HG02938 (cell line): Measurements from ENCODE around the gene SLFN12.
"Not testable (repeated sequence)": the region's sequence is repeated elsewhere in the genome, so short reads cannot be mapped to it uniquely, and the experiment has no call there.

Source experiments
- ATAC-seq: cut with Tn5 transposase; IDR thresholded peaks from one replicate; pipeline ENCODE4 v1.9.1; 2021; ENCODE audit warnings: mild to moderate bottlenecking, moderate library complexity; ENCODE audit not compliant: unreplicated experiment

SLFN12 gene

DNA sequence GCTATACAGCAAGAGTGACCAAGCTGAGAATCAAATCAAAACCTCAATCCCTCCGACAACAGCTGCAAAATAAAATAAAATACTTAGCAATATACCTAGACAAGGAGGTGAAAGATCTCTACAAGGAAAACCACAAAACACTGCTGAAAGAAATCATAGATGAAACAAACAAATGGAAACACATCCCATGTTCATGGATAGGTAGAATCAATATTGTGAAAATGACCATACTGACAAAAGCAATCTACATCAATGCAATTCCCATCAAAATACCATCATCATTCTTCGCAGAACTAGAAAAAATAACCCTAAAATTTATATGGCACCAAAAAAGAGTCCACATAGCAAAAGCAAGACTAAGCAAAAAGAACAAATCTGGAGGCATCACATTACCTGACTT is 17.6 kb downstream of the SLFN12 start:
- ATAC-seq: not testable (repeated sequence)

DNA sequence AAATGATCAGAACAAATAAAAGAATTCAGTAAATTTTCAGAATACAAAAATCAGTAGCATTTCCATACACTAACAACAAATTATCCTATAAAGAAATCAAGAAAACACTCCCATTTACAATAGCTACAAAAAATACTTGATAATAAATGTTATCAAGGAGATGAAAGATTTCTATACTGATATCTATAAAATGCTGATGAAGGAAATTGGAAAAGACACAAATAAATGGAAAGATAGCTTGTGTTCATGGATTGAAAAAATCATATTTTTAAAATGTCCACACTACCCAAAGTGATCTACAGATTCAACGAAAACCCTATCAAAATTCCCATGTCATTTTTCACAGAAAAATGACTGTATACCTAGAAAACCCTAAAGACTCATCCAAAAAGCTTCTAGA is 18.1 kb downstream of the SLFN12 start:
- ATAC-seq: no peak

DNA sequence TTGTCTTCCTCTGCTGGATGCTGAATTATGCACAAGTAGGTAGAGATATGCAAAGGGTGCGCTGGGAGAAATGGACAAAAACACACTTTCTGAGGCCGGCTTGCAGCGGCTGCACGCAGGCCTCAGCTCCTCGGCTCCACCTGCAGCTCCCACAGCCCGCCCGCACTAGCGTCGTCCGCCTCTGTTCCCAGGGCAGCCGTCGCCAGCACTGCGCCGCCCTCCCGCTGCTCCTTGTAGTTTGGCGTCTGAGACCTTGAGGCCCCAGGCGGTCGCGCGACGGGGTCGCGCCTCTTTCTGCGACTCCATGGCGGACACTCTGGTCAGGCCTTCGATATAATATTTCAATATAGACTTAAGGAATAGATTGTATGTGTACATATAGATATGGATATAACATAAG is 24.8 kb downstream of the SLFN12 start:
- no peak for ATAC-seq

DNA sequence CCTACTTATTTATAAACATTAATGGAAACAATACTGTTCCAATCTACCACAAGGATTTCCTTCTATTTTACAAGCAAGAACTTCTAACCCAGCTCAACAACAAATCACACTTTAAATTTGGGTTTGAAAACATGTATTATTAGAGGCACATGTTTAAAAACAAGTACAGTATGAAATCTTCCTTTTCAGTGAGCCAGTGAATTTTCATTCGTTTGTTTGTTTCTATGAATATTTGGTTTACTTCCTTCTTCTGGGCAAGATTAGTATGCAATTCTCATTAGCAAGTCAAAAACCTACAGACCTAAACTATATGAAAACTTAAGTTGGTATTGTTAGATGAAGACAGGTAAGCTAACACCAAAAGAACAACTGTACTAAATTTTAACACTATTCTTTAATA is 25.7 kb downstream of the SLFN12 start:
- ATAC-seq: no peak

DNA sequence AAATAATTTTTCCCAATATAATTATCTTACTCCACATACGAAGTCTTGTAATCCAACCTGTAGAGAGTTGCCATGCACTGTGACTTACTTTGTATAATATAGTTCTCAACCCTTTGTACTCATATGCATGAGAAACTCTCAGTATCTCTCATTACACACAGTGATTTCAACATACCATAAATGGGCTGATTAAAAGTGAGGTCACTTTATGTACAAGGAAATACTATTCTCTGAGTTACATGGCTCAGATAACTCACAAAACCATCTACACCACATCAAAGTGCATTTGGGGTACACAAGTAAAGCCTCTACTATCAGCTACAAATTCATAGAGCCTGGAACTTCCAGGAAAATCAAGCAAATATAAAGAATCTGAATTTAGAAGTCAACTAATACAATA is 27.9 kb downstream of the SLFN12 start:
- no peak for ATAC-seq

DNA sequence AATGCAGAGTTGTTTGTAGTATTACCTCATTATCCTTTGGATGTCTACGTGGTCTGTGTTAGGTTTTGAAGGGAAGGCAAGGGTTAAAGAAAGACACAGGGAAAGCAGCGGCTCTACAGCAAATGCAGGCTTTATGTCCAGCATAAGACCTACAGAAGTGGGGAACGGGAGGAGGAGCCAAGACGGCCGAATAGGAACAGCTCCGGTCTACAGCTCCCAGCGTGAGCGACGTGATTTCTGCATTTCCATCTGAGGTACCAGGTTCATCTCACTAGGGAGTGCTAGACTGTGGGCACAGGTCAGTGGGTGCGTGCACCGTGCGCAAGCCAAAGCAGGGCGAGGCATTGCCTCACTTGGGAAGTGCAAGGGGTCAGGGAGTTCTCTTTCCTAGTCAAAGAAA is 38.5 kb downstream of the SLFN12 start:
- ATAC-seq: not testable (repeated sequence)

DNA sequence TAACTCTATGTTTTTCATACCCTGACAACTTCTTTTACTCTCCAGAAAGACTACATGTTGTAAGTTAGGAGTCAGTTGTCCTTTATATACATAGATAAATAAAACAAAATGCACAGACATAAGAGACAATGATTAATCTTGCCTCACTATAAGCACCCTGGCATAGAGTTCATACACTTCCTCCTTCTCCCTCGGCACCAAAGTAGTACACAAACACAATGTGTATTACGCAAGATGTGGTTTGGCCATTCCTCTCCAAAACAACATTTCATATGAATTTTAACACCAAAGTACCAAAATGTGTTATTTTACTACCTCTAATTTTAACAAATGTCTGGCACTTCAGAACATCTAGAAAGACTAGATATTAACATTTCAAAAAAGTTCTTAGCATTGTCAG is 41.6 kb downstream of the SLFN12 start:
- no peak for ATAC-seq

DNA sequence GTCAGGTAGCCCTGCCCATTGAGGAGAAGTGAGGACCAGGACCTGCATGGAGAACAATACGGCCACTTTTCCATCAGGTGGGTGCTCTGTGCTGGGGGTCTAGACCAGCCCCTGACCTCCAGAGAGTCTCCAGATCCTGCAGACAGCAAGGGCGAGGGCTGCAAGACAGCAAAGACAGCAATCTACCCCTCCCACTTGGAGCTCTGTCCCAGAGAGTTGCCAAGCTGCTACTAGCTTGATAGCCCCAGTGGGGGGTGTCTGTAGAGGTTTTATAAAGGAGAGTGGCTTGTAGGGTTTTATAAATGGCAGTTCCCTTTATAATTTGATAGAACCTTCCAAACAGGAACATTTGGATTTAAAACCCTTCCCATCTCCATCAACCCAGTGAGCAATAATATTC is 42.1 kb downstream of the SLFN12 start:
- no peak for ATAC-seq

DNA sequence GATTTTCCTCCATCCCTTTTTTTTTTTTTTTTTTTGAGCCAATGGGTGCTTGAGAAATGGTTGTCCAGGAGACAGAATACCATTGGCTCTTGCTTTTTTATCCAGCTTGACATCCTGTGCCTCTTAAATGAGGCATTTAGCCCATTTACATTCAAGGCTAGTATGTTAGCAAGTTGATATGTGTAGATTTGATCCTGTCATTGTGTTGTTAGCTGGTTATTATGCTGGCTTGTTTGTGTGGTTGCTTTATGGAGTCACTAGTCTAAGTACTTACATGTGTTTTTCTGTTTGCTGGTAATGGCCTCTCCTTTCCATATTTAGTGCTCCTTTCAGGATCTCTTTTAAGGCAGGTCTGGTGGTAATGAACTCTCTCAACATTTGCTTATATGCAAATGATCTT is 44.8 kb downstream of the SLFN12 start:
- no peak for ATAC-seq

DNA sequence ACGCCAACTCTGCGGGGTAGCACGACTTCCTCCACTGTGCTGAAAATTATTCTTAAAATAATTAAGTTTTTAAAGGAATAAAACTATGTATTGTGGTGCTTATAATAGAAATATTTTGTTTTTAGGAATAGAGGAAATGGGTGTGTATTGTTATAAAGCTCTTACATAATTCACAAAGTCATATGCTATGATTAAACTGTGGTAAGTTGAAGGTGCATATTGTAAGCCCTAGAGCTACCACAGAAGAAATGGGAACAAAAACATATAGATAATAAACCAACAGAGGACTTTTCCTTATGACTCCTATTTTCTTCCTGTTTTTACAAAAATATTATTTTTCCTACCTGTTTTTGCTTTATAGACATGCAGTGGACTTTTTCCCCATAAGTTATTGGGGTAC is 54.6 kb downstream of the SLFN12 start:
- no peak for ATAC-seq

DNA sequence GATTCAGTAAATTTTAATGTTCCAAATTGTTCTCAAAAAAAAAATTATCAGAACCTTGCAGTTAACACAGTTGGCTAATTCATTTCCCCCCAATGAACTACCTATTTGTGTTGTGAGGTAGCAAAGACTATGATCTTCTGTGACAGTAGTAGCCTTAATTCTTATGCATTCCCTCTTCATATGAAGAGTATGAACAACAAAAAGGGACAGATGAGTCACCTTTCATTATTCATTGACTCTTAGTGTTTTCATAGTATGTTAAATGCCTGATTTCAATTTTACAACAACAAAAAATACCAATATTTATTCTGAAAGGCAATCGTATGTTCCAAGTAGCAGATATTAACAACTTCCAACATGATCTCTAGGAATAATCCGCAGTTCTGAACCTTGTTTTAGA is 55.2 kb downstream of the SLFN12 start:
- ATAC-seq: no peak

DNA sequence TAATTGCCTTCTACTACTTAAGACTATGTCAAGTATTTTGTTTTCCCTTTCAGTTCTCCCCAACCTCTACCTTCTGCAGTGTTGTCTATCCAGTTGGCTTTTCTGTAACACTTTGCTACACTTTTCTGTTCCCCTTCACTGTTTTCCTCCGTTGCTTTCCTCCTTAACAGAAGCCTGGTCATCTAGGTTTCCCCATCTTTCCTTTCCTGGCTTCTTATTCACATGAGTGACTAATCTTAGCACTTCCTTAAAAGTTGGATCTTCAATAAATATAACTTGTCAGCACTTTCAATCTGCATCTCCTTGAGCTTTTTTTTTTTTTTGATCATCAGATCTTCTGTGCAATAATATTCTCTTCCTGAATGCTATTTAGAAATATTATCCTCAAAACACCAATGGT is 56.1 kb downstream of the SLFN12 start:
- ATAC-seq: no peak

DNA sequence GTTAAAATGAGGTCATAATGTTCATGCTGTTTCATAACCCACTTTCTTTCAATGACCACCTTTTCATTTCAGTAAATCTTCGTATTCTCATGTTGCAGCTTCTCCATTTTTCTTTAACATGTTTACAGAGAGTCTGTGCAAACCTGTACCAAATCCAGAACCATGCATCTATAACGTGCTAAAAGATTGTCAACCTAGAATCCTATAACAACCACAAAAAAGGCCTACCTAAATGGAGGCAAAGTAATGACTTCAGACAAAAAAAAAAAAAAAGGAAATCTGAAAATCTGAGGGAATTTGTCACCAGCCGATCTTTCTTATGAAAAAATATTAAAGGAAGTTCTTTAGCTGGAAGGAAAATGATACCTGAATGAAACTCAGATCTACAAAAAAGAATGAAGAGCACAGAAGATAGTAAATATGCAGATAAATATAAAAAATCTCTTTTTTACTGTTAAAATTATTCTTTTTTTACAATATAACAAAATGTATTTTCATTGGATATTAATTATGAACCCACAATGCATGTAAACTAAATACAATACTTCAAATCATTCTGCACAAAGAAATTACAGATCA is 57.4 kb downstream of the SLFN12 start:
- ATAC-seq: no peak

DNA sequence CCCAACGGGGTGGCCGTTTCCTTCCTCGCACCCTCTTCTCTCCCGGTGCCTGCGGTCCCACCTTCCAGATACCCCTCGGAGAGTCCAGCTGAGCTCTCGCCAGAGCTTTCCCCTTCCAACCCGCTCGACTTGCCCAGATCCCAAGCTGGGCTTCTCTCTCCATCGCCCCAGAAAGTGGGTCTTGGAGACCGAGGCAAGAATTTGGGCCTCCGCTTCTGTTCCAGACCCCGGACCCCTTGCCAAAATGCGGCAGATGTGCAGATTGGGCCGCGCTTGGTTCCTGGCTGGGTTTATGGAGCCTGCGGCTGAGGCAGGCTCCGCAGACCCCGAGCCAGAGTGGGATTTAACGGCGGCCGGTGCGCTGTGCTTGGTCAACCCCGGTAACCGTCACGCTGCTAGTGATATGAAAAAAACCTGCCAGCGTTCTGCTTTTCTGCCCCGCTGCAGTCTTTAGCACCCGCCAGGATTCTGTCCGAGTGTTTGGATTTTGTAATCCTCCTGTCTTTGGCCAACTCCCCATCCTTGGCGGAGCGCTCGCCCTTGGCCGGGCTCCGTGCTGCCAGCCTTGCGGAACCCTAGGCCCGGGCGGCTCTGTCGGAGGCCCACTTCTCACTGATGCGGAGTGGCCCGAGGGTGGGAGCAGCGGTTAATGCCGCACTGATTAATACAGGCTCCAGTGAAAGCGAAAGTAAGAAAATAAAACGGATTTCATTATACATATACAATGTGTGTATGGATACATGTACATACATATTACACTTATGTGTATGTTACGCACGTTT is 58.1 kb downstream of the SLFN12 start:
- ATAC-seq: no peak

DNA sequence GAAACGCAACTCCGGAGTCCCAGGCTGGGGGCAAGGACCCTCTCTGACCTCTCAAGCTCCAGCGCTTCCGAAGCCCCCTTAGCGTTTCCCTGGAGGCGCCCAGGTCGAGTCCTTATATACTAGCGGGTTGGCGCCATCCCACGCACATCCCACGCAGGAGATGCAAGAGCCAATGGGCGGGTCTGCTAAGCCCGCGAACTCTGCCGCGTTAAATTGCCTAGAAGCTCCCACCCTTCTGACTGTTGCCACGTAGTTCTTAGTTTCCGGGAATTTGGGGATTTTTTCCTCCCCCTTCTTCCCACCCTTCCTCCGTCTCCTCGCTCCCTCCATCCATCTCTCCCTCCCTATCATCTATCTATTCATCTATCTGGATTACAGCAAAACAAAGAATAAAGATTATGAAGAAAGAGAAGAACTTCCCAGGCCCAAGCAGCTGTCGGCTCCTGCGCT is 58.7 kb downstream of the SLFN12 start, which contains the start of gene SLFN11:
Gene SLFN11 (minus strand): TSS at position 88 of the 450 bp plus-strand sequence. CDS start 9,814 bp downstream, outside the sequence.
- ATAC-seq: no peak

DNA sequence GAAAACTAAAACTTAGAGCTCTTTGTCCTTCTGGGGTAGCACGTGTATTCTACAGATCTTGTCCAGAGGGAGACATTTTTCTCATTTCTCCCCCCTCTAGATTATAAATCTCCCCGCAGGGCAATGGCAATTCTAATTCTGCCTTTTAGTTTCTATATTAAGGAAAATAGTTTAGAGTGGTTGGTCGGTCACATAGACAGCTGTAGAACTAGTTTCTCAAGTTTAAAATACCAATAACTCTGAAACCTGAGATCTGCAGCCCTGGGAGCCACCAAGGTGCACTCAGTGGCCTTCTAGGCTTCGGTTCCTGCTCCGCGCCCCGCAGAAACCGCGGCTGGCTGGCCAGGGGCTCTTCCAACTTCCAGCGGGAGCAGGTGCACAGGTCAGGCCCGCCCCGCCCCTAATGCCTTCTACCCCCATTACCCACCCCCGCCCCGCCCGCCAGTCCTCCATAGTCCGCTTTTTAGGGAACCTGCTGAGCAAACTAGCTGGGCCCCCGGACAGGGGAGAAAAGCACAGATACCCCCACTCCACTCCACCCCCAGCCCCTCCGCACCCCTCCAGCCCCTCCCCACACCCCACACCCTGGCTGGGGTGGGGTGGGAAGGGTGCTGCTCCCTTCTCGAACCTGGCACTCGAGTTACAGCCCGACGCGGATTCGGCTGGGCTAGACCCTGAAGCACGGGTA is 59.3 kb downstream of the SLFN12 start:
- ATAC-seq: no peak

DNA sequence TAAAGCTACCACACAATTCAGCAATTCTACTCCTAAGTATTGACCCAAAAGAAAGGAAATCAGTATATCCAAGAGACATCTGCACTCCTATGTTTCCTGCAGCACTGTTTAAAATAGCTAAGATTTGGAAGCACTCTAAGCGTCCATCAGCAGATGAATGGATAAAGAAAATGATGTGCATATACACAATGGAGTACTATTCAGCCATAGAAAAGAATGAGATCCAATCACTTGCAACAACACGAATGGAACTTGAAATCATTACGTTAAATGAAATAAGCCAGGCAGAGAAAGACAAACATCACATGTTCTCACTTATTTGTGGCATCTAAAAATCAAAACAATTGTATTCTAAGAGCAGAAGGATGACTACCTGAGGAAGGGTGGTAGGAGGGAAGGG is 60.4 kb downstream of the SLFN12 start:
- no peak for ATAC-seq

DNA sequence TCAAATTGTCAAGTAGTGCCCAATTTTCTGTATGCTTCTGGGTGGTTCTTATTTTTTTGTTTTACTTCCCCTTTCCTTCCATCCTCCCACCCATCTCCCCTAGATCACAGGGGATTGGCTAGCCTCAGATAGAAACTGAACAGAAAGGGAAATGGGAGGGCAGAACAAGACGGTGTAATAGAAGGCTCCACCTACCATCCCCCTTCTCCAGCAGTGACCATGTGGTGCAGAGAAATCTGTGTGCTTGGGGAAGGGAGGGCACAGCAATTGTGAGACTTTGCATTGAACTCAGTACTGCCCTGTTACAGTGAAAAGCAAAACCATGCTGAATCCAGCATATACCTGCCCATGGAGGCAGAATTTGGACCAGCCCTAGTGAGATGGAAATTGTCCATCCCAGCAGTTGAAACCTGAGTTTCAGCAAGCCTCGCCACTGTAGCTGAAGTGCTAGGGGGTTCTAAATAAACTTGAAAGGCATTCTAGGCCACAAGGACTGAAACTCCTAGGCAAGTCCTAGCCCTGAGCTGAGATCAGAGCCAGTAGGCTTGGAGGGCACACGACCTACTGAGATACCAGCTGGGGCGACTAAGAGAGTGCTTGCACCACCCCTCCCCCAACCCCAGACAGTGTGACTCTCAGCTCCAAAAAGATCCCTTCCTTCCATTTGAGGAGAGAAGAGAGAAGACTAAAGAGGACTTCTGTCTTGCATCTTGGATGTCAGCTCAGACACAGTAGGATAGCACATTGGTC is 64.0 kb downstream of the SLFN12 start:
- peak; percentile 92 for ATAC-seq

DNA sequence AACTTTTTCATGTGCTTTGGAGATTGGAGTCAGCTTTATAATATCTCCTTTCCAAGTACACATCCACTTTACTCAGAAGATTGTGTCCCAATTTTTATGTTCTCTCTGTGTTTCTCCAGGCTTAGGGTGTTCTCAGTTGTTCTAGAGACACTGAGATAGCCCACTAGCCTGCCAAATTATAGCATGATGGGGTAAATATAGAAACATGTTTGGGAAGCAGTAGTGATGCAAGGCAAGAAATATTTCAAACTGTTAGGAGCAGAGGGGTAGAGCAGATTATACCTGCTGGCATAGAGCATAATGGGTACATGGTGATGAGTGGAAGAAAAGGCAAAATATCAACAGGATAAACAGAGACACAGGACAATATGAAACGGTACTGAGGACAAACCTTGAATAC is 71.3 kb downstream of the SLFN12 start:
- no peak for ATAC-seq
